ENCODE data around the gene NRL.
A peak's percentile ranks its signal among the peaks of the same experiment; 100 is the strongest.

NRL gene

GRCh38 chr14:24092505-24093206 lies 22.1 kb downstream of the NRL start:
- H3K9me3 Mint-ChIP-seq, result no peaks in the 10 kb centered on the region
- peak overlapping the region; percentile 98 for H3K4me3 Mint-ChIP-seq
- H3K27me3 Mint-ChIP-seq, result no peaks in the 10 kb centered on the region

GRCh38 chr14:24092110-24092504 lies 22.6 kb downstream of the NRL start:
- Mint-ChIP-seq H3K9me3 (no peaks in the 10 kb centered on the region), H3K36me3 (ENCODE audit: low read depth) (peaks cover 18% of the 10 kb centered on the region), H3K4me3 (no peak overlapping the region), H3K4me1 (peaks cover 25% of the 10 kb centered on the region), H3K27me3 (no peaks in the 10 kb centered on the region), H3K27ac (peak overlapping the region; percentile 37)
- ATAC-seq, result no peak
- DNase-seq, result no peak

More at GRCh38 chr14:24092505-24093206, 22.1 kb downstream of the NRL start:
- no peak for DNase-seq
- peaks cover 25% of the 10 kb centered on the region for H3K4me1 Mint-ChIP-seq
- ATAC-seq, result no peak
- H3K27ac Mint-ChIP-seq, result peak overlapping the region; percentile 97
- peaks cover 18% of the 10 kb centered on the region for H3K36me3 Mint-ChIP-seq (ENCODE audit: low read depth)

GRCh38 chr14:24089890-24090289 lies 24.9 kb downstream of the NRL start:
- DNase-seq (no peak), ATAC-seq (no peak)
- Mint-ChIP-seq H3K4me1 (peaks cover 10% of the 10 kb centered on the region), H3K9me3 (no peaks in the 10 kb centered on the region), H3K27ac (no peak overlapping the region), H3K36me3 (ENCODE audit: low read depth) (peaks cover under 1% of the 10 kb centered on the region), H3K27me3 (no peaks in the 10 kb centered on the region), H3K4me3 (no peak overlapping the region)

- no peak for ATAC-seq
- Mint-ChIP-seq H3K4me1 (peaks cover 5% of the 10 kb centered on the region), H3K27me3 (no peaks in the 10 kb centered on the region), H3K4me3 (no peak overlapping the region), H3K27ac (no peak overlapping the region), H3K36me3 (ENCODE audit: low read depth) (no peaks in the 10 kb centered on the region), H3K9me3 (no peaks in the 10 kb centered on the region)
- DNase-seq, result no peak
Measured at GRCh38 chr14:24088095-24088494, 26.7 kb downstream of the NRL start.

- ATAC-seq, result no peak
- Mint-ChIP-seq H3K4me1 (peaks cover 5% of the 10 kb centered on the region), H3K4me3 (no peak overlapping the region), H3K9me3 (no peaks in the 10 kb centered on the region), H3K27me3 (no peaks in the 10 kb centered on the region), H3K27ac (no peak overlapping the region), H3K36me3 (ENCODE audit: low read depth) (no peaks in the 10 kb centered on the region)
- DNase-seq, result no peak
Measured at GRCh38 chr14:24087004-24087403, 27.7 kb downstream of the NRL start.

- no peaks in the 10 kb centered on the region for H3K27me3 Mint-ChIP-seq
- no peaks in the 10 kb centered on the region for H3K9me3 Mint-ChIP-seq
- peaks cover 8% of the 10 kb centered on the region for H3K4me1 Mint-ChIP-seq
- no peak overlapping the region for H3K4me3 Mint-ChIP-seq
- no peaks in the 10 kb centered on the region for H3K36me3 Mint-ChIP-seq (ENCODE audit: low read depth)
- no peak for DNase-seq
- no peak for ATAC-seq
- no peak overlapping the region for H3K27ac Mint-ChIP-seq
Measured at GRCh38 chr14:24086193-24086955, 28.4 kb downstream of the NRL start.

- no peaks in the 10 kb centered on the region for H3K27me3 Mint-ChIP-seq
- no peak for DNase-seq
- H3K9me3 Mint-ChIP-seq, result no peaks in the 10 kb centered on the region
- ATAC-seq, result no peak
- peaks cover 16% of the 10 kb centered on the region for H3K4me1 Mint-ChIP-seq
- H3K36me3 Mint-ChIP-seq (ENCODE audit: low read depth), result no peaks in the 10 kb centered on the region
- no peak overlapping the region for H3K4me3 Mint-ChIP-seq
- no peak overlapping the region for H3K27ac Mint-ChIP-seq
Measured at GRCh38 chr14:24085215-24085614, 29.5 kb downstream of the NRL start.

GRCh38 chr14:24084440-24084839 lies 30.3 kb downstream of the NRL start:
- Mint-ChIP-seq H3K36me3 (ENCODE audit: low read depth) (no peaks in the 10 kb centered on the region), H3K27me3 (no peaks in the 10 kb centered on the region), H3K4me3 (no peak overlapping the region), H3K4me1 (peaks cover 19% of the 10 kb centered on the region), H3K9me3 (no peaks in the 10 kb centered on the region), H3K27ac (no peak overlapping the region)
- DNase-seq, result no peak
- ATAC-seq, result no peak

- DNase-seq, result no peak
- no peaks in the 10 kb centered on the region for H3K36me3 Mint-ChIP-seq (ENCODE audit: low read depth)
- ATAC-seq, result no peak
- H3K27me3 Mint-ChIP-seq, result no peaks in the 10 kb centered on the region
- peaks cover 19% of the 10 kb centered on the region for H3K4me1 Mint-ChIP-seq
- H3K27ac Mint-ChIP-seq, result no peak overlapping the region
- no peaks in the 10 kb centered on the region for H3K9me3 Mint-ChIP-seq
- no peak overlapping the region for H3K4me3 Mint-ChIP-seq
Measured at GRCh38 chr14:24083462-24083861, 31.3 kb downstream of the NRL start.

GRCh38 chr14:24082411-24083080 lies 32.2 kb downstream of the NRL start:
- H3K4me1 Mint-ChIP-seq, result peaks cover 19% of the 10 kb centered on the region
- H3K27ac Mint-ChIP-seq, result no peak overlapping the region
- no peaks in the 10 kb centered on the region for H3K36me3 Mint-ChIP-seq (ENCODE audit: low read depth)
- no peak for ATAC-seq
- peak overlapping the region; percentile 69 for H3K4me3 Mint-ChIP-seq
- DNase-seq, result no peak
- no peaks in the 10 kb centered on the region for H3K27me3 Mint-ChIP-seq
- no peaks in the 10 kb centered on the region for H3K9me3 Mint-ChIP-seq

GRCh38 chr14:24081739-24082211 lies 33.0 kb downstream of the NRL start:
- no peak for ATAC-seq
- no peak for DNase-seq
- H3K27ac Mint-ChIP-seq, result peak overlapping the region; percentile 68
- H3K4me1 Mint-ChIP-seq, result peaks cover 19% of the 10 kb centered on the region
- no peaks in the 10 kb centered on the region for H3K9me3 Mint-ChIP-seq
- H3K4me3 Mint-ChIP-seq, result peak overlapping the region; percentile 77
- H3K27me3 Mint-ChIP-seq, result no peaks in the 10 kb centered on the region
- no peaks in the 10 kb centered on the region for H3K36me3 Mint-ChIP-seq (ENCODE audit: low read depth)

GRCh38 chr14:24080888-24081738 lies 33.6 kb downstream of the NRL start:
- H3K36me3 Mint-ChIP-seq (ENCODE audit: low read depth), result no peaks in the 10 kb centered on the region
- H3K4me1 Mint-ChIP-seq, result peaks cover 19% of the 10 kb centered on the region
- peak overlapping the region; percentile 77 for H3K4me3 Mint-ChIP-seq
- no peaks in the 10 kb centered on the region for H3K27me3 Mint-ChIP-seq
- DNase-seq, result peak; percentile 74
- peak overlapping the region; percentile 67 for H3K27ac Mint-ChIP-seq
- H3K9me3 Mint-ChIP-seq, result no peaks in the 10 kb centered on the region
- ATAC-seq, result peak; percentile 93

- Mint-ChIP-seq H3K9me3 (no peaks in the 10 kb centered on the region), H3K4me1 (peaks cover 26% of the 10 kb centered on the region), H3K27me3 (no peaks in the 10 kb centered on the region), H3K36me3 (ENCODE audit: low read depth) (no peaks in the 10 kb centered on the region), H3K27ac (no peak overlapping the region), H3K4me3 (peak overlapping the region; percentile 77)
- ATAC-seq, result no peak
- no peak for DNase-seq
Measured at GRCh38 chr14:24080142-24080530, 34.6 kb downstream of the NRL start.

GRCh38 chr14:24079491-24080141 lies 35.1 kb downstream of the NRL start:
- no peak overlapping the region for H3K4me3 Mint-ChIP-seq
- H3K36me3 Mint-ChIP-seq (ENCODE audit: low read depth), result no peaks in the 10 kb centered on the region
- no peak overlapping the region for H3K27ac Mint-ChIP-seq
- no peaks in the 10 kb centered on the region for H3K9me3 Mint-ChIP-seq
- ATAC-seq (no peak), DNase-seq (no peak)
- no peaks in the 10 kb centered on the region for H3K27me3 Mint-ChIP-seq
- peaks cover 27% of the 10 kb centered on the region for H3K4me1 Mint-ChIP-seq
